Measurements from ENCODE around the gene PALLD.

The PALLD gene

GRCh38 chr4:168893807-168894206, 397.0 kb downstream of the PALLD start:
- Histone ChIP-seq H3K4me1 (ENCODE audit: control insufficient read depth, insufficient read depth, low read length) (no peaks in the 10 kb centered on the region), H3K9me3 (ENCODE audit: control insufficient read depth, insufficient read depth, low read length) (no peaks in the 10 kb centered on the region), H3K36me3 (ENCODE audit: control insufficient read depth, insufficient read depth, low read length) (peaks cover 8% of the 10 kb centered on the region), H3K27me3 (ENCODE audit: control insufficient read depth, insufficient read depth, low read length) (no peaks in the 10 kb centered on the region), H3K4me3 (ENCODE audit: low read depth, low read length) (no peak overlapping the region), H3K9ac (ENCODE audit: low read depth, low read length) (no peak overlapping the region)

DNA sequence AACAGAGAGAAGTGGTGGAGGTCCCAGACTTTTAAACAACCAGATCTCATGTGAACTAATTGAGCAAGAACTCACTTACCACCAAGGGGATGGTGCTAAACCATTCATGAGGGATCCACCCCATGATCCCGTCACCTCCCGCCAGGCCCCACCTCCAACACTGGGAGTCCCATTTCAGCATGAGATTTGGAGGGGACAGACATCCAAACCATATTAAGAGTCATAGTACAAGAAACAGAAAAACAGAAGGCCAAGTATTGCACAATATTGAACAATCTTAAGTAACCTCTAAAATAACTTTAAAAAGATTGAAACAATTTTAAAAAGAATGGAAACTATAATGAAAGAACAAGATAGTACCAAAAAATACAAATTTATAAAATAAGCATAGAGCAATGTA, 403.2 kb downstream of the PALLD start:
- no peaks in the 10 kb centered on the region for H3K4me1 ChIP-seq (ENCODE audit: control insufficient read depth, insufficient read depth, low read length)
- H3K9me3 ChIP-seq (ENCODE audit: control insufficient read depth, insufficient read depth, low read length): no peaks in the 10 kb centered on the region
- no peaks in the 10 kb centered on the region for H3K27me3 ChIP-seq (ENCODE audit: control insufficient read depth, insufficient read depth, low read length)
- no peak overlapping the region for H3K9ac ChIP-seq (ENCODE audit: low read depth, low read length)
- H3K4me3 ChIP-seq (ENCODE audit: low read depth, low read length): no peak overlapping the region
- peaks cover 3% of the 10 kb centered on the region for H3K36me3 ChIP-seq (ENCODE audit: control insufficient read depth, insufficient read depth, low read length)

- Histone ChIP-seq H3K9ac (ENCODE audit: low read depth, low read length) (no peak overlapping the region), H3K36me3 (ENCODE audit: control insufficient read depth, insufficient read depth, low read length) (no peaks in the 10 kb centered on the region), H3K9me3 (ENCODE audit: control insufficient read depth, insufficient read depth, low read length) (no peaks in the 10 kb centered on the region), H3K4me1 (ENCODE audit: control insufficient read depth, insufficient read depth, low read length) (no peaks in the 10 kb centered on the region), H3K27me3 (ENCODE audit: control insufficient read depth, insufficient read depth, low read length) (no peaks in the 10 kb centered on the region), H3K4me3 (ENCODE audit: low read depth, low read length) (no peak overlapping the region)
Measured at GRCh38 chr4:168907119-168907698, 410.4 kb downstream of the PALLD start.

GRCh38 chr4:168908093-168908492, 411.2 kb downstream of the PALLD start:
- Histone ChIP-seq H3K4me3 (ENCODE audit: low read depth, low read length) (no peak overlapping the region), H3K9ac (ENCODE audit: low read depth, low read length) (no peak overlapping the region), H3K4me1 (ENCODE audit: control insufficient read depth, insufficient read depth, low read length) (no peaks in the 10 kb centered on the region)

GRCh38 chr4:168908851-168909273, 412.0 kb downstream of the PALLD start:
- Histone ChIP-seq H3K4me3 (ENCODE audit: low read depth, low read length) (no peak overlapping the region), H3K27me3 (ENCODE audit: control insufficient read depth, insufficient read depth, low read length) (no peaks in the 10 kb centered on the region), H3K4me1 (ENCODE audit: control insufficient read depth, insufficient read depth, low read length) (no peaks in the 10 kb centered on the region), H3K9me3 (ENCODE audit: control insufficient read depth, insufficient read depth, low read length) (no peaks in the 10 kb centered on the region), H3K9ac (ENCODE audit: low read depth, low read length) (no peak overlapping the region), H3K36me3 (ENCODE audit: control insufficient read depth, insufficient read depth, low read length) (no peaks in the 10 kb centered on the region)

More at GRCh38 chr4:168908093-168908492, 411.2 kb downstream of the PALLD start:
- no peaks in the 10 kb centered on the region for H3K9me3 ChIP-seq (ENCODE audit: control insufficient read depth, insufficient read depth, low read length)
- no peaks in the 10 kb centered on the region for H3K27me3 ChIP-seq (ENCODE audit: control insufficient read depth, insufficient read depth, low read length)
- no peaks in the 10 kb centered on the region for H3K36me3 ChIP-seq (ENCODE audit: control insufficient read depth, insufficient read depth, low read length)

- H3K27me3 ChIP-seq (ENCODE audit: control insufficient read depth, insufficient read depth, low read length): no peaks in the 10 kb centered on the region
- H3K4me3 ChIP-seq (ENCODE audit: low read depth, low read length): no peak overlapping the region
- H3K9ac ChIP-seq (ENCODE audit: low read depth, low read length): no peak overlapping the region
- no peaks in the 10 kb centered on the region for H3K36me3 ChIP-seq (ENCODE audit: control insufficient read depth, insufficient read depth, low read length)
- H3K4me1 ChIP-seq (ENCODE audit: control insufficient read depth, insufficient read depth, low read length): no peaks in the 10 kb centered on the region
- H3K9me3 ChIP-seq (ENCODE audit: control insufficient read depth, insufficient read depth, low read length): no peaks in the 10 kb centered on the region
Measured at GRCh38 chr4:168914095-168914494, 417.2 kb downstream of the PALLD start.

- Histone ChIP-seq H3K27me3 (ENCODE audit: control insufficient read depth, insufficient read depth, low read length) (no peaks in the 10 kb centered on the region), H3K9ac (ENCODE audit: low read depth, low read length) (no peak overlapping the region), H3K9me3 (ENCODE audit: control insufficient read depth, insufficient read depth, low read length) (no peaks in the 10 kb centered on the region), H3K4me1 (ENCODE audit: control insufficient read depth, insufficient read depth, low read length) (peaks cover 24% of the 10 kb centered on the region), H3K4me3 (ENCODE audit: low read depth, low read length) (no peak overlapping the region), H3K36me3 (ENCODE audit: control insufficient read depth, insufficient read depth, low read length) (no peaks in the 10 kb centered on the region)
Measured at GRCh38 chr4:168917138-168917779, 420.4 kb downstream of the PALLD start.

DNA sequence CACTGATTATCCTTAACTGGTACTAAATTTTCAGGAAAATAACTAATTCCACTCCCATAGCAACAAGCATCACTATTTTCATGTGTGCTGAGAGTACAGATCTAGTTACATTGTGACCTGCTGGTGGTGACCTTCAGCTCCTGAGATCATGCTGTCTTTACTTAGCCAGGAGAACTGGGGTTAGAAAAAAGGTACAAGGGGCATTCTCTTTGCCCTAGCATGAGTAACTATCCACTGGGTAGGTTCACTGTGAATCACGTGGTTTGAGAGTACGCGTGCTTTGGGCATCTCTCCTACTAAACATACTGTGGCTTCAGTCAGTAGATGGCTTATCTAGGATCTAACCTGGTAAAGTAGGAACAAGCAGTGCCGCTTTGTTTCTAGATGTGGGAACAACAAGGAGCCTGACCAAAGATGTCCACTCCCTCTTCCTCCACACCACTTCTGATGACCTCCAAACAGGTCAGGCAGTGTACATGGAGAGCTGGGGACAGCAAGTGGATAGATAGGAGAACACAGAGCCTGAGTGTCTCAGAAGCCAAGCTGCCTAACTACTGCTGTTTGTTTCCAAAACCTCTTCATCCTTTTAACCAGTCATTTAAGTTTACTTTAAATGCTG, 423.0 kb downstream of the PALLD start:
- H3K36me3 ChIP-seq (ENCODE audit: control insufficient read depth, insufficient read depth, low read length): no peaks in the 10 kb centered on the region
- no peak overlapping the region for H3K9ac ChIP-seq (ENCODE audit: low read depth, low read length)
- no peaks in the 10 kb centered on the region for H3K27me3 ChIP-seq (ENCODE audit: control insufficient read depth, insufficient read depth, low read length)
- peaks cover 36% of the 10 kb centered on the region for H3K4me1 ChIP-seq (ENCODE audit: control insufficient read depth, insufficient read depth, low read length)
- H3K9me3 ChIP-seq (ENCODE audit: control insufficient read depth, insufficient read depth, low read length): no peaks in the 10 kb centered on the region
- no peak overlapping the region for H3K4me3 ChIP-seq (ENCODE audit: low read depth, low read length)

- H3K36me3 ChIP-seq (ENCODE audit: control insufficient read depth, insufficient read depth, low read length): no peaks in the 10 kb centered on the region
- H3K4me3 ChIP-seq (ENCODE audit: low read depth, low read length): no peak overlapping the region
- H3K9ac ChIP-seq (ENCODE audit: low read depth, low read length): no peak overlapping the region
- H3K9me3 ChIP-seq (ENCODE audit: control insufficient read depth, insufficient read depth, low read length): no peaks in the 10 kb centered on the region
- H3K27me3 ChIP-seq (ENCODE audit: control insufficient read depth, insufficient read depth, low read length): no peaks in the 10 kb centered on the region
- H3K4me1 ChIP-seq (ENCODE audit: control insufficient read depth, insufficient read depth, low read length): peaks cover 36% of the 10 kb centered on the region
Measured at GRCh38 chr4:168920441-168921065, 423.7 kb downstream of the PALLD start.

GRCh38 chr4:168923526-168924194, 426.8 kb downstream of the PALLD start:
- no peak overlapping the region for H3K9ac ChIP-seq (ENCODE audit: low read depth, low read length)
- H3K36me3 ChIP-seq (ENCODE audit: control insufficient read depth, insufficient read depth, low read length): no peaks in the 10 kb centered on the region
- H3K9me3 ChIP-seq (ENCODE audit: control insufficient read depth, insufficient read depth, low read length): no peaks in the 10 kb centered on the region
- H3K4me1 ChIP-seq (ENCODE audit: control insufficient read depth, insufficient read depth, low read length): peaks cover 36% of the 10 kb centered on the region
- no peak overlapping the region for H3K4me3 ChIP-seq (ENCODE audit: low read depth, low read length)
- H3K27me3 ChIP-seq (ENCODE audit: control insufficient read depth, insufficient read depth, low read length): no peaks in the 10 kb centered on the region

- Histone ChIP-seq H3K27me3 (ENCODE audit: control insufficient read depth, insufficient read depth, low read length) (no peaks in the 10 kb centered on the region), H3K9me3 (ENCODE audit: control insufficient read depth, insufficient read depth, low read length) (no peaks in the 10 kb centered on the region), H3K36me3 (ENCODE audit: control insufficient read depth, insufficient read depth, low read length) (no peaks in the 10 kb centered on the region)
Measured at GRCh38 chr4:168924667-168925066, 427.8 kb downstream of the PALLD start.

More at GRCh38 chr4:168924667-168925066, 427.8 kb downstream of the PALLD start:
- H3K4me1 ChIP-seq (ENCODE audit: control insufficient read depth, insufficient read depth, low read length): peaks cover 33% of the 10 kb centered on the region
- no peak overlapping the region for H3K4me3 ChIP-seq (ENCODE audit: low read depth, low read length)
- H3K9ac ChIP-seq (ENCODE audit: low read depth, low read length): no peak overlapping the region
